Measurements from ENCODE around the gene DST.

GRCh38 chr6:56516003-56516402 lies 126.7 kb downstream of the DST start:
- TF ChIP-seq POLR2AphosphoS5 (IDR thresholded peaks at IDR 0.05; ENCODE audit: low read depth, low read length) (no peak), EZH2 (IDR thresholded peaks at IDR 0.05) (no peak)
- TF ChIP-seq, protein P1, sequence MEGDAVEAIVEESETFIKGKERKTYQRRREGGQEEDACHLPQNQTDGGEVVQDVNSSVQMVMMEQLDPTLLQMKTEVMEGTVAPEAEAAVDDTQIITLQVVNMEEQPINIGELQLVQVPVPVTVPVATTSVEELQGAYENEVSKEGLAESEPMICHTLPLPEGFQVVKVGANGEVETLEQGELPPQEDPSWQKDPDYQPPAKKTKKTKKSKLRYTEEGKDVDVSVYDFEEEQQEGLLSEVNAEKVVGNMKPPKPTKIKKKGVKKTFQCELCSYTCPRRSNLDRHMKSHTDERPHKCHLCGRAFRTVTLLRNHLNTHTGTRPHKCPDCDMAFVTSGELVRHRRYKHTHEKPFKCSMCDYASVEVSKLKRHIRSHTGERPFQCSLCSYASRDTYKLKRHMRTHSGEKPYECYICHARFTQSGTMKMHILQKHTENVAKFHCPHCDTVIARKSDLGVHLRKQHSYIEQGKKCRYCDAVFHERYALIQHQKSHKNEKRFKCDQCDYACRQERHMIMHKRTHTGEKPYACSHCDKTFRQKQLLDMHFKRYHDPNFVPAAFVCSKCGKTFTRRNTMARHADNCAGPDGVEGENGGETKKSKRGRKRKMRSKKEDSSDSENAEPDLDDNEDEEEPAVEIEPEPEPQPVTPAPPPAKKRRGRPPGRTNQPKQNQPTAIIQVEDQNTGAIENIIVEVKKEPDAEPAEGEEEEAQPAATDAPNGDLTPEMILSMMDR (IDR thresholded peaks at IDR 0.05 in 2 of 3, conservative IDR thresholded peaks at IDR 0.05 in 1 of 3; ENCODE audit: borderline replicate concordance in 1 of 3, insufficient read depth in 1 of 3, low read depth in 2 of 3, low read length in 2 of 3), result no peak
